NK-92 (cell line): ENCODE results near the gene PLPP7.
"Not testable (repeated sequence)": the region's sequence is repeated elsewhere in the genome, so short reads cannot be mapped to it uniquely, and the experiment has no call there.

Source experiments
- DNase-seq: peaks from one replicate; lab custom pipeline; 2025; ENCODE audit not compliant: unreplicated experiment; lab: John Stamatoyannopoulos, UW

PLPP7 gene

GRCh38 chr9:131289301-131290035, at the start of gene PLPP7:
TSS of gene PLPP7 (plus strand) at chr9:131289723. CDS start at chr9:131289998, 275 bp downstream.
- DNase-seq = no peak

GRCh38 chr9:131240047-131240921, 49.2 kb upstream of the PLPP7 start:
- no peak for DNase-seq

GRCh38 chr9:131244331-131244730, 45.2 kb upstream of the PLPP7 start:
- not testable (repeated sequence) for DNase-seq

GRCh38 chr9:131246618-131247017, 42.9 kb upstream of the PLPP7 start:
- no peak for DNase-seq

- no peak for DNase-seq
Measured at GRCh38 chr9:131252120-131252519, 37.4 kb upstream of the PLPP7 start.

- no peak for DNase-seq
Measured at GRCh38 chr9:131253891-131254491, 35.5 kb upstream of the PLPP7 start.

- DNase-seq = no peak
Measured at GRCh38 chr9:131254626-131255025, 34.9 kb upstream of the PLPP7 start.

- DNase-seq = no peak
Measured at GRCh38 chr9:131255676-131256197, 33.8 kb upstream of the PLPP7 start.

GRCh38 chr9:131257266-131258025, 32.1 kb upstream of the PLPP7 start:
- DNase-seq = no peak

GRCh38 chr9:131258186-131258585, 31.3 kb upstream of the PLPP7 start:
- no peak for DNase-seq

GRCh38 chr9:131258698-131259431, 30.7 kb upstream of the PLPP7 start:
- no peak for DNase-seq

GRCh38 chr9:131259432-131259898, 30.1 kb upstream of the PLPP7 start:
- DNase-seq = no peak

GRCh38 chr9:131259916-131260597, 29.5 kb upstream of the PLPP7 start:
- no peak for DNase-seq

- no peak for DNase-seq
Measured at GRCh38 chr9:131260751-131261452, 28.6 kb upstream of the PLPP7 start.

GRCh38 chr9:131262327-131263032, 27.0 kb upstream of the PLPP7 start:
- no peak for DNase-seq

GRCh38 chr9:131263033-131263343, 26.5 kb upstream of the PLPP7 start:
- DNase-seq = not testable (repeated sequence)

- no peak for DNase-seq
Measured at GRCh38 chr9:131263701-131264100, 25.8 kb upstream of the PLPP7 start.

- DNase-seq = no peak
Measured at GRCh38 chr9:131264231-131264630, 25.3 kb upstream of the PLPP7 start.
